HepG2 (cell line): Measurements from ENCODE around the gene FHL3. TPM values are rescaled to one million over a fixed set of nuclear protein-coding genes. Genes with fewer than 3 reads are reported as not detected.
A peak's percentile ranks its signal among the peaks of the same experiment; 100 is the strongest.

Experiments used
- BRF2 ChIP-seq: sonication (generic); formaldehyde crosslinking; IDR thresholded peaks from 2 replicates; pipeline ENCODE4 v1.8.1; 2022; ENCODE audit warnings: mild to moderate bottlenecking, missing genetic modification reagents
- FOXK1 ChIP-seq: sonication (generic); formaldehyde crosslinking; IDR thresholded peaks from 2 replicates; pipeline ENCODE4 v1.4.0; 2020; ENCODE audit warnings: low read depth, missing genetic modification reagents, borderline replicate concordance
- GABPA ChIP-seq, 2 experiments: IDR thresholded peaks; 2 replicates each; pipeline ENCODE4 v1.6.1; 2011 to 2016; ENCODE audit warnings: low read depth in 2 of 2, low read length in 1 of 2, missing biosample characterization in 1 of 2, missing genetic modification characterization in 1 of 2
- GLI4 ChIP-seq: sonication (generic); formaldehyde crosslinking; IDR thresholded peaks from 2 replicates; pipeline ENCODE4 v1.5.1; 2020; ENCODE audit warnings: missing genetic modification reagents, mild to moderate bottlenecking, moderate library complexity, borderline replicate concordance
- KIAA2018 ChIP-seq: sonication (generic); formaldehyde crosslinking; IDR thresholded peaks from 2 replicates; pipeline ENCODE4 v1.5.0; 2020; ENCODE audit warnings: mild to moderate bottlenecking, missing genetic modification reagents, borderline replicate concordance
- MAF1 ChIP-seq: sonication (generic); formaldehyde crosslinking; IDR thresholded peaks from 2 replicates; pipeline ENCODE4 v1.5.0; 2020; ENCODE audit warnings: missing genetic modification reagents, borderline replicate concordance
- NFYB ChIP-seq: sonication (generic); formaldehyde crosslinking; IDR thresholded peaks from 2 replicates; pipeline ENCODE4 v1.4.0; 2020; ENCODE audit warnings: missing genetic modification reagents
- PCBP2 ChIP-seq: fragments of 200-400 bp; formaldehyde crosslinking; optimal IDR thresholded peaks from 2 replicates; pipeline ENCODE3; 2018; ENCODE audit warnings: low read length, low read depth; ENCODE audit not compliant: poor library complexity, severe bottlenecking
- SALL2 ChIP-seq: sonication (generic); formaldehyde crosslinking; IDR thresholded peaks from 2 replicates; pipeline ENCODE4 v1.8.1; 2023; ENCODE audit warnings: mild to moderate bottlenecking, missing genetic modification reagents, inconsistent platforms
- TEAD3 ChIP-seq: optimal IDR thresholded peaks from 2 replicates; pipeline ENCODE3; 2016; ENCODE audit warnings: borderline replicate concordance
- U2AF1 ChIP-seq: fragments of 200-400 bp; formaldehyde crosslinking; optimal IDR thresholded peaks from 2 replicates; pipeline ENCODE3; 2017; ENCODE audit warnings: mild to moderate bottlenecking, low read depth, low read length
- ZIK1 ChIP-seq: sonication (generic); formaldehyde crosslinking; IDR thresholded peaks from 2 replicates; pipeline ENCODE4 v1.5.0; 2020; ENCODE audit warnings: mild to moderate bottlenecking, low read depth, missing genetic modification reagents, borderline replicate concordance
- ZNF207 ChIP-seq: fragments of 450-650 bp; IDR thresholded peaks from 2 replicates; pipeline ENCODE4 v1.6.1; 2016; ENCODE audit warnings: antibody characterized with exemption, borderline replicate concordance
- ZNF343 ChIP-seq: sonication (generic); formaldehyde crosslinking; IDR thresholded peaks from 2 replicates; pipeline ENCODE4 v1.4.0; 2020; ENCODE audit warnings: mild to moderate bottlenecking, missing genetic modification reagents
- ZNF367 ChIP-seq: sonication (generic); formaldehyde crosslinking; IDR thresholded peaks from 2 replicates; pipeline ENCODE4 v1.4.0; 2020; ENCODE audit warnings: missing genetic modification reagents, borderline replicate concordance
- ZNF552 ChIP-seq: sonication (generic); formaldehyde crosslinking; IDR thresholded peaks from 2 replicates; pipeline ENCODE4 v1.9.0; 2022; ENCODE audit warnings: missing genetic modification reagents, mild to moderate bottlenecking, borderline replicate concordance
- ZNF564 ChIP-seq: sonication (generic); formaldehyde crosslinking; IDR thresholded peaks from 2 replicates; pipeline ENCODE4 v1.8.1; 2023; ENCODE audit warnings: mild to moderate bottlenecking, missing genetic modification reagents
- ZNF567 ChIP-seq: sonication (generic); formaldehyde crosslinking; IDR thresholded peaks from 2 replicates; pipeline ENCODE4 v1.8.1; 2023; ENCODE audit warnings: mild to moderate bottlenecking, missing genetic modification reagents, borderline replicate concordance
- polyA plus RNA-seq, 8 experiments: library from polyadenylated mRNA; depleted of rRNA in 3 of 8; stranded (reverse) in 7 of 8; unstranded in 1 of 8; fragments of >200 nt; fragmentation: Illumina TruSeq in 4 of 8; extraction: Trizol in 4 of 8; gene quantifications; 2 replicates each; pipeline versions ENCODE4 v1.2.1 to v1.2.3, GENCODE V29; 2011 to 2016; ENCODE audit warnings: low read depth in 4 of 8, missing spikeins in 1 of 8, mixed read lengths in 1 of 8; ENCODE audit not compliant: insufficient read depth in 1 of 8
- total RNA-seq, 5 experiments: library from RNA; depleted of rRNA; stranded (reverse); fragments of >200 nt; fragmentation: Illumina TruSeq; extraction: Trizol; gene quantifications; 2 replicates each; pipeline ENCODE4 v1.2.3, GENCODE V29; 2016; ENCODE audit warnings: low read depth in 1 of 5
- TF ChIP-seq, protein P1 (sequence below): sonication (generic); formaldehyde crosslinking; IDR thresholded peaks from 2 replicates; pipeline ENCODE4 v1.4.0; 2020; ENCODE audit warnings: mild to moderate bottlenecking, missing genetic modification reagents

Gene FHL3
- total and polyA plus RNA-seq, 2 of the 13 experiments (the other 11 are each of a cell fraction or from before 2014, with no cell fraction given) = 2.8 to 6.6 TPM

- TF ChIP-seq KIAA2018 (CRISPR knock-in tag) (0 out of 2 replicates have a peak, but pooled peaks have one; percentile 89), ZNF367 (CRISPR knock-in tag) (no peak), MAF1 (CRISPR knock-in tag) (peak; percentile 56; the same call in 1 of the 2 replicates), PCBP2 (no peak), U2AF1 (peak; percentile 49), SALL2 (CRISPR knock-in tag) (peak; percentile 63; the same call in 1 of the 2 replicates), GABPA (IDR thresholded peaks at IDR 0.05; ENCODE audit: low read depth, low read length) (peak; percentile 87), GABPA (CRISPR knock-in tag; IDR thresholded peaks at IDR 0.05; ENCODE audit: low read depth) (peak; percentile 99), ZNF567 (CRISPR knock-in tag) (peak; percentile 38), BRF2 (CRISPR knock-in tag) (peak; percentile 95), NFYB (CRISPR knock-in tag) (peak; percentile 94), ZNF207 (no peak), GLI4 (CRISPR knock-in tag) (peak; percentile 43; the same call in 1 of the 2 replicates), ZIK1 (CRISPR knock-in tag) (peak; percentile 99), FOXK1 (peak; percentile 35; the same call in 1 of the 2 replicates), ZNF564 (peak; percentile 91; the same call in 1 of the 2 replicates), ZNF343 (CRISPR knock-in tag) (peak; percentile 86), TEAD3 (CRISPR knock-in tag) (peak; percentile 66), ZNF552 (peak; percentile 100)
- TF ChIP-seq, protein P1, sequence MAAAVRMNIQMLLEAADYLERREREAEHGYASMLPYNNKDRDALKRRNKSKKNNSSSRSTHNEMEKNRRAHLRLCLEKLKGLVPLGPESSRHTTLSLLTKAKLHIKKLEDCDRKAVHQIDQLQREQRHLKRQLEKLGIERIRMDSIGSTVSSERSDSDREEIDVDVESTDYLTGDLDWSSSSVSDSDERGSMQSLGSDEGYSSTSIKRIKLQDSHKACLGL (CRISPR knock-in tag) = peak; percentile 96
Observed at GRCh38 chr1:38012363-38013226, 7.3 kb upstream of the FHL3 start, which contains the start of gene UTP11 (continued).
